Peyer's patch (tissue), 4 donors: ENCODE results near the gene ZNF385D.

ENCODE experiments used
- POLR2A ChIP-seq, 2 donors: fragments of 450-650 bp; IDR thresholded peaks; one replicate each; pipeline ENCODE4 v1.5.1; 2017; ENCODE audit warnings: antibody characterized with exemption in 2 of 2, mild to moderate bottlenecking in 2 of 2, moderate library complexity in 2 of 2
- TF ChIP-seq, protein P1 (sequence below), 6 experiments: fragments of 450-650 bp in 4 of 6; fragments of 200-600 bp in 2 of 6; sonication (generic) in 1 of 6; IDR thresholded peaks; one replicate each; pipeline ENCODE4 v1.5.1; 2017 to 2019; ENCODE audit warnings: antibody characterized with exemption in 6 of 6, mild to moderate bottlenecking in 3 of 6, moderate library complexity in 1 of 6

DNA sequence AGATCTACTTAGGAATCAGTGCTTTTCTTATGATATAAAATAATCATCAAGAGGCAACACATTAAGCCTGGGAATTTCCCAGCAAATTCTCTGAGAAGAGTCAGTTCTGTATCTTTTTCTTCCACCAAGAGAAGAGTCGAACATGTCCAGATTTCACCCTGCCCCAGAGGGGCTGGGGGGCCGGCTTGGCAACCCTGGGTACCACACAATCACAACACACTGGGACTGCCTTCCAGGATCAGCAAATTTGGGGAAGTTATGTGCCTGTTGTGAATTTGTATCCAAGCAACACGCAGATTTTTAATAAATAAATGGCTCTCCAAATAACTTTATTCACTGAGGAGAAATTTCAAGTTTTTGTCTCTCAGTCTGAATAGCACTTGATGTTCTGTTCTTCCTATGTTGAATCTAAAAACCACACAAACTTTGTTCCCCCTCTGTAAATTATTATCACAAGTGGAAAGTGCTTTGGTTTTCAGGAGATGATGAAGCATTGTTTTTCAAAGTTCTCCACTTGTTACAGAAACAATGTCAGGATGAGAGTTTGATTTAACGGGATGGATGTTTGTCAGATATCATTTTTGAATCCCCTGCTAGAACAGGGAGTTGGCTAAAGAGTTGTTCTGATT is 357.2 kb downstream of the ZNF385D start:
- TF ChIP-seq POLR2A (IDR thresholded peaks at IDR 0.05) = no peak
- TF ChIP-seq, protein P1, sequence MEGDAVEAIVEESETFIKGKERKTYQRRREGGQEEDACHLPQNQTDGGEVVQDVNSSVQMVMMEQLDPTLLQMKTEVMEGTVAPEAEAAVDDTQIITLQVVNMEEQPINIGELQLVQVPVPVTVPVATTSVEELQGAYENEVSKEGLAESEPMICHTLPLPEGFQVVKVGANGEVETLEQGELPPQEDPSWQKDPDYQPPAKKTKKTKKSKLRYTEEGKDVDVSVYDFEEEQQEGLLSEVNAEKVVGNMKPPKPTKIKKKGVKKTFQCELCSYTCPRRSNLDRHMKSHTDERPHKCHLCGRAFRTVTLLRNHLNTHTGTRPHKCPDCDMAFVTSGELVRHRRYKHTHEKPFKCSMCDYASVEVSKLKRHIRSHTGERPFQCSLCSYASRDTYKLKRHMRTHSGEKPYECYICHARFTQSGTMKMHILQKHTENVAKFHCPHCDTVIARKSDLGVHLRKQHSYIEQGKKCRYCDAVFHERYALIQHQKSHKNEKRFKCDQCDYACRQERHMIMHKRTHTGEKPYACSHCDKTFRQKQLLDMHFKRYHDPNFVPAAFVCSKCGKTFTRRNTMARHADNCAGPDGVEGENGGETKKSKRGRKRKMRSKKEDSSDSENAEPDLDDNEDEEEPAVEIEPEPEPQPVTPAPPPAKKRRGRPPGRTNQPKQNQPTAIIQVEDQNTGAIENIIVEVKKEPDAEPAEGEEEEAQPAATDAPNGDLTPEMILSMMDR (IDR thresholded peaks at IDR 0.05) = no peak
